Activated T-helper 1 cell treated with Interleukin-2 at 50 U/mL for 16 hours (primary cell): ENCODE measurements around the gene AMDHD2.
"Not testable (repeated sequence)": the region's sequence is repeated elsewhere in the genome, so short reads cannot be mapped to it uniquely, and the experiment has no call there.

Experiments used
- DNase-seq: peaks from one replicate; pipeline ENCODE4 v3.0.0-alpha.2; 2020; ENCODE audit warnings: low read depth

The AMDHD2 gene

GRCh38 chr16:2517954-2518605 is 2.1 kb upstream of the AMDHD2 start:
- no peak for DNase-seq

GRCh38 chr16:2518823-2519710 is 1.1 kb upstream of the AMDHD2 start:
- no peak for DNase-seq

GRCh38 chr16:2519711-2520080 is 475 bp upstream of the AMDHD2 start:
- no peak for DNase-seq

- peak; percentile 51 for DNase-seq
These were observed 787 bp downstream of the AMDHD2 start for GRCh38 chr16:2520784-2521531.

- no peak for DNase-seq
These were observed 3.6 kb downstream of the AMDHD2 start for GRCh38 chr16:2523801-2524231.

GRCh38 chr16:2524339-2524938 is 4.3 kb downstream of the AMDHD2 start:
- DNase-seq = no peak

GRCh38 chr16:2526135-2526534 is 6.0 kb downstream of the AMDHD2 start:
- DNase-seq = no peak

- DNase-seq = no peak
These were observed 7.1 kb downstream of the AMDHD2 start for GRCh38 chr16:2527071-2527783.

GRCh38 chr16:2527784-2528100 is 7.6 kb downstream of the AMDHD2 start:
- DNase-seq = no peak

GRCh38 chr16:2528161-2529060 is 8.2 kb downstream of the AMDHD2 start:
- DNase-seq = no peak

GRCh38 chr16:2529061-2529931 is 9.1 kb downstream of the AMDHD2 start:
- no peak for DNase-seq

GRCh38 chr16:2529961-2530628 is 9.9 kb downstream of the AMDHD2 start:
- no peak for DNase-seq

- DNase-seq = no peak
These were observed 10.6 kb downstream of the AMDHD2 start for GRCh38 chr16:2530629-2531318.

- no peak for DNase-seq
These were observed 11.2 kb downstream of the AMDHD2 start, which contains the start of gene CEMP1 for GRCh38 chr16:2531371-2531695. TSS of gene CEMP1 (minus strand) at chr16:2531408. CDS start at chr16:2531073, 335 bp downstream.

- DNase-seq = peak; percentile 96
These were observed 11.7 kb downstream of the AMDHD2 start for GRCh38 chr16:2531696-2532493.

GRCh38 chr16:2532494-2533141 is 12.4 kb downstream of the AMDHD2 start:
- peak; percentile 42 for DNase-seq

- DNase-seq = not testable (repeated sequence)
These were observed 13.1 kb downstream of the AMDHD2 start for GRCh38 chr16:2533142-2533755.
